Pulmonary artery endothelial cell (primary cell): ENCODE data around the gene C14orf132. TPM values are rescaled to one million over a fixed set of nuclear protein-coding genes. Genes with fewer than 3 reads are reported as not detected.

ENCODE experiments used
- DNase-seq: peaks from one replicate; pipeline ENCODE4 v3.0.0-alpha.2; 2011; ENCODE audit warnings: low read depth, low spot score
- total RNA-seq: library from RNA; depleted of rRNA; stranded (reverse); fragments of >200 nt; gene quantifications from 2 replicates; pipeline ENCODE4 v1.2.3, GENCODE V29; 2014

The C14orf132 gene
- total RNA-seq, 1 donor from 2014 or later, result 1.3 TPM

DNA sequence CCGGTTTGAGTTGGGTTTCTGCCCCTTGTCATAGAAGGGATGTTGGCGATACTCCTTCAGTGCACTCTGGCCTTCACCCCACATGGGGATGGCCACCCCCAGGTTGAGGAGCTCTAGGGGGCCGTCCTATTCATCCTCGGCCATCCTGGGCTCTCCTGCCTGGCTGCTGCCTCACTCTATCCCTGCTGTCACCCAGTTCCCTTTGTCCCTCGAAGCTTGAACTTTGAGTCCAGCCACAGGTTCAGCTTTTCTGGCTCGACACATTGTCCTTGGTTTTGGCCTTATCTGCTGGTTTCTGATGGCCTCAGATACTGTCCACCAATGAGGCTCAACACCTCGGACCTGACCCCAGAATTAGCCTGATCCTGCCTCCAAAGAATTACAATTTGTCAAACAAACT is 58.6 kb downstream of the C14orf132 start:
- no peak for DNase-seq

DNA sequence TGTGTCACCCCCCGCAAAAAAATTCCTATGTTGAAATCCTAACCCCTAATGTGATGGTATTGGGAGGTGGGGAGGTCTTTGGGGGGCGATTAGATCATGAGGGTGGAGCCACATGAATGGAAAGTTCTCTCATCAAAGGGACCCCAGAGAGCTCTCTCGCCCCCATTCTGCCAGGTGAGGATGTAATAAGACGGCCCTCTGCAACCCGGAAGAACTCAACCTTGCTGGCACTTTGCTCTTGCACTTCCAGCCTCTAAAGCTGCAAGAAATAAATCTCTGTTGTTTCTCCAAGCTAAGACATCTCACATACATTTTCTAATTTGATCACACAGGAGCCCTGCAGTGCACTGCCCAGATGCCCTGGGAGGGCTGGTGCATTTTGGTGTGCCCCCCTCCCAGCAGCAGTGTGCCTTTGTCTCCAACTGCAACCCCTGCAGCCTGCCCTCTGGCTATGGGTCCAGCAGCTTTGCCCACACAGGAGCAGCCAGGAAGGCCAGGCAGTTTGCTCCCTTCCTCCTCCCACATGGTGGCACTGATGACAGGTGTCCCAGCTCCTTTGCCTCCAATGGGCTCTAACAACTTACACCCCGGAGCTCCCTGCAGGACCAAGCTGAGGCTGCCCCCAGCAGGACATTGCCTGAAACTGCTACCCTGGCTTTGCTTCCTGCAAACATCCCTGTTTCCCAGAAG is 59.3 kb downstream of the C14orf132 start:
- no peak for DNase-seq

DNA sequence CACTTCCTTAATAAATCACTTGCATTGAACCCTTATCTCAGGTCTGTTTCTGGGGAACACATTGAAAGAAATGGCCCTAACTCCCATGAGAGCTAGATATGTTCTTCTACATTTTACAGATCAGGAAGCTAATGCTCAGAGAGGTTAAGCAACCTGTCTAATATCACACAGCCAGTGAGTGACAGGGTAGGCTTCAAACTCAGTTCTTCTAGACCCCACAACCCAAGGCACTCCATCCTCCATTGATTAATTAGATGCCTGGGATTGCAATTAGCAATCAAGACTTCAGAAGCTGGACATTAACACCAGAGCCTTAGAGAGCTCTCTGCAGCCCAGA is 59.8 kb downstream of the C14orf132 start:
- DNase-seq, result no peak

DNA sequence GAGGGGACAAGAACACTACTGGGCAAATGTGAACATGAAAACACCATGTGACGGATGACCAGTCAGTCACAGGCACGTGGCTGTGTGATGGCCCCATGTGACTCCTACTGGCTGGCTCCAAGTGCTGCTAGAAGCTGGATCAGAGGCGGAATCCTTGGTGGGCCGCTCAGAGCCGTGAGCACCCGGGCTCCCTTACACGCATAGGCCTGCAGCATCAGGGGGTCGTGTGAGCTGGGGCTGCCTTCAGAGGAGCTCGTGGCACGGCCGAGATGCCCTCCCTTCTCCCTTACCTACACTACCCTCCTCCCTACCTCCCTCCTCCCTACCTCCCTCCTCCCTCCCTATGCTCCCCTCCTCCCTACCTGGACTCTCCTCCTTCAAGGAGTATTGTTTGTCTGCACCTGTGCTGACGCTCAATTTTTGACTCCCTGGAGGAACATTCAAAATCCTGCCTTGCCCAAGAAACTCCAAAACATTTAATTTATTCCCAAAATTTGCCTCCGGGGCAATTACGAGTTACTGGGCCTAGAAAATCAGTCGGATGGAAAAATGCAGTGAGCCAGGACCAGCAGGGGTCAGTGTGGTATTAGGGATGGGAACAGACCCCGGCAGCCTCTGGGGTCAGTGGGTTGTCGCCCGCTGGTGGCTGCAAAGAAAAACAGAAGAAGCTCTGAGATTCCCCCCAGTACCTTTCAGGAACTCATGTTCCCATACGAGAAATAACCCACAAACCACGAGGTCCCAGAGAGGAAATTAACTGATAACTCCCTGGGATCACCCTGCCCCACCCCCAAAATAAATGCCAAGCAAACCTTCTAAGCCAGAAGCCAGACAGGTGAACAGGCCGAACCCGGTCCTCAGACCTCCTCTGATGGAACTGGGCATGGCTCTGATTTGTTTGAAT is 61.3 kb downstream of the C14orf132 start:
- no peak for DNase-seq

DNA sequence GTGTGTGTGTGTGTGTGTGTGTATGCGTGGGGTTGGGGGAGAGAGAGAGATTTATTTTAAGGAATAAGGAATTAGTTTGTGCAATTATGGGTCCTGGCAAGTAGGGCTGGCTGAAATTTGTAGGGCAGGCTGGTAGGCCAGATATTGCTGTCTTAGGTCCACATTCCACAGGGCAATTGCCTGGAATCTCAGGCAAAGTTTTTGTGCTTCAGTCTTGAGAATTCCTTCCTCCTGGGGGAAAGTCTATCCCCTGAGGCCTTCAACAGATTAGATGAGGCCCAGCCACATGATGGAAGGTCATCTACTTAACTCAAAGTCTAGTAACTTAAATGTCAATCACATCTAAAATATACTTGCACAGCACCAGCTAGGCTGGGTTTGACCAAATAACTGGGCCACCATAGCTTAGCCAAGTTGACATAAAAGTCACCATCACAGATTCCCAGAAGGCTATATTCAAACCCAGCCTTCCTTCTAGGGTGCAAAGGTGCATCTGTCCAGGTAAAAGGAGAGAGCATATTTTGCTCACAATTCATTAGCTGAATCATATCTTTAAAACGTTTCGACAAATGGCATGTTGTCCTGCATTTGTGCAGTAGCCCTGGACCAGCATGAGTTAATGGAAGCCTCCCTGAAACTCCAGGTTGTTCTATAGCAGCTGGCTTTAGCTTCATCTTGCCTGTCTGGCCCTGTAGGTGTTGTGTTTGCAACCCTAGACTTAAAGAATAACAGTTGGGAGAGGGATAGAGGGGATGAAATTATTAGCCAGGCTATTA is 63.1 kb downstream of the C14orf132 start:
- DNase-seq, result no peak

DNA sequence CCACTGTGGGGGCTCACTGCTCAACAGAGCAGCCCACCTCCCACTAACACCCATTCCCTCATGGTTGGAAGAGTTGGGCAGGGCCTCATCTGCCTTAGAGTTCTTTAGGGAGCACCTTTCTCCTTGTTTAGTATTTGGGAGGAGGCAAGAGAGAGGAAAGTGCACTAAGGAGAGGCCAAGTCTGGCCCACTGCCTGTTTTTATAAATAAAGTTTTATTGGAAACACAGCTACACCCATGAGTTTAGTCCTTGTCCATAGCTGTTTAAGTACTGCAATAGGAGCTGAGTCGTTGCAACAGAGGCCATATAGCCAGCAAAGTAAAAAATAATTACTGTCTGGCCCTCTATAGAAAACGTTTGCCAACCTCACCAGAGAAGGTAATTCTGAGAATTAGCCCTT is 63.9 kb downstream of the C14orf132 start:
- no peak for DNase-seq

DNA sequence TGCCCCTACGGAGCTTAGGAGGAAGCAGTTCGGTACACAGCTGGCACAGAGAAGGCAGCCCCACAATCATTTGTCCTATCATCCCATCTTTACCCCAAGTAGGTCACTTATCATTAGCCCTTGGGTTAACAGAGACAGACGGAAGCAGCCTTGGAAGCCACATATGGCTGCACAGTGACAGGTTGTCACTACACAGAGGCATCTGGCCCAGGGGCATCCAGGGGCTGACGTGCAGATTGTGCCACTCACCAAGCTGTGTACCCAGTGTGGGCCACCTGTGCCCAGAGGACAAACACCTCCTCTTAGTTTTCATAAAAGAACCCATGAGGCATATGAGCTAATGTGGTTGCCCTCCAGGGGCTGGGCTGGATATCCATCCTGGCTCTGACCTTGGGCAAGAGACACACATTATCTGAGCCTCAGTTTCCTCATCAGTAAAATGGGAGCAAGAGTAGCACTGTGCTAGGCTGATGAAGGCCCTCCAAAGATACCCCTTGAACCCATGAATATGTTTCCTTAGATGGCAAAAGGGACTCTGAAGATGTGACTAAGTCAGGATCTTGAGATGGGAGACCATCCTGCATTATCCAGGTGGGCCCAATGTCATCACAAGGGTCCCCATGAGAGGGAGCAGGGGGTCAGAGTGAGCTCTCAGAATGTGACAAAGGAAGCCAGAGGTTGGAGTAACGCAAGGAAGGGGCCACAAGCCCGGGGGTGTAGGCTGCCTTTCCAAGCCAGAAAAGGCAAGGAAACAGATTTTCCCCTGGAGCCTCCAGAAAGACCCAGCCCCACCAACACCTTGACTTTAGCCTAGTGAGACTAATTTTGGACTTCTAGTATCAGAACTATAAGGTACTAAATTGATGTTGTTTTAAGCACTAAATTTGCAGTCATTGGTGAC is 64.6 kb downstream of the C14orf132 start:
- DNase-seq, result no peak

DNA sequence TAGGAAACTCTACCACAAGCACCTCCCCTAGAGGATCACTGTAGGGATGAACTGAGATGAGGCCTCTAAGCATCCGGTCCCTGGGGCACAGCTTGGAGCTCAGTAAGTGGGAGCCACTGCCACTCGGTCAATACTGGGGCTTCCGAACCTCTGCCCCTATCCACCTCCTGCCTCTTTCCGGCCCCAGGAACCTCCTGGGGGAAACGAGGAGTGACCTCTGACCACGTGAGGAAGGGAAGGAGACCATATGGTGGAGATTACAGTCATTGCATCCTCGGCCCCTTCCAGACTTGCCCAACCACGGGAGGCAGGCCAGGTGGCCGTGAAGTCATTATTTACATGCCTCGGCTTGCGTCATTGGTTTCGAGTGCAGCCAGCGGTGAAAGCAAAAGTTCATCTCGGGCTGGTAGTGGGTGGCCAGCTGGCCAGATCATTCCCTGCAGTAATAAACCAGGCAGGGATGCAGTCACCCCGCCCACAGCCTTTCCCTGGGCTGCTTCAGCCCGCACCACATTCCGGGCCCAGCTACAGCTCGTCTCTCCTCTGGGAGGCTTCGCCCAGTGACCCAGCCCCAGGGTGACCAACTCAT is 65.4 kb downstream of the C14orf132 start:
- DNase-seq, result no peak

DNA sequence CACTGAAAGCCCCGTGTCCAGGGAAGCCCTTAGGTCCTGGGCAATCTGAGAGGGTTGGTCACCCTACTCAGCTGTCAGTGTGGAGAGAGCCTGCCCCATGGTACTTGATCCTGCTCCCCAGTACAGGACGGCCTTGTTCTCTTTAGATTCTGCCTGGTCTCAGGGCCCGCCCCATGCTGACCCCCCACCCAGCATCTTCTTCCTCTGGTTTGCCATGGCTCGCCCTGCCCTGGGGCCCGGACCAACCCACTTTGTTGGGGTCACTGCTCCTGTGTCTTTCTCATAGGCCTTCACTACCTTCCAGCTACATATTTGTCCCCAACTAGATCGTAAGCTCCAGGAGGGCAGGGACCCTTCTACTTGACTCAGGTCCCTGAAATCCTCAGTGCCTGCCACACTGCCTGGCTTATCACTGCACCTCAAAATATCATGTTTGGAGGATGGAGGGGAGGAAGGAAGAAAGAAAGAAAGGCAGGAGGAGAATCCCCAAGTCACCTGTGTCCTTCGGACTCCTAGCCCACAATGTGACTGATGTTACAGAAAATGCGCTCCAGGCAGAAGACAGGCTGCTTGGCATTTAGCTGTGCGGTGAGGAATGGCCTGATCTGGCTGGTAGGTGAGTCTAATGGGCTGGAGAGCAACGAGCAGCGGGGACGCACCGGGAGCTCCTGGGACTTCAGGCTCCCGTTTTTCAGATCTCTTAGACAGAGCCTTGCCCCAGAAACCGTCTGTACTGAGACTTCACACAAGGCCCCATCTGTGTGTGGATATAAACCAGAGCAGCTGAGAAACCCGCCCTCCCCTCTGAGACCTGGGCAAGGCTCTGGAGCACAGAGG is 66.1 kb downstream of the C14orf132 start:
- DNase-seq, result no peak

DNA sequence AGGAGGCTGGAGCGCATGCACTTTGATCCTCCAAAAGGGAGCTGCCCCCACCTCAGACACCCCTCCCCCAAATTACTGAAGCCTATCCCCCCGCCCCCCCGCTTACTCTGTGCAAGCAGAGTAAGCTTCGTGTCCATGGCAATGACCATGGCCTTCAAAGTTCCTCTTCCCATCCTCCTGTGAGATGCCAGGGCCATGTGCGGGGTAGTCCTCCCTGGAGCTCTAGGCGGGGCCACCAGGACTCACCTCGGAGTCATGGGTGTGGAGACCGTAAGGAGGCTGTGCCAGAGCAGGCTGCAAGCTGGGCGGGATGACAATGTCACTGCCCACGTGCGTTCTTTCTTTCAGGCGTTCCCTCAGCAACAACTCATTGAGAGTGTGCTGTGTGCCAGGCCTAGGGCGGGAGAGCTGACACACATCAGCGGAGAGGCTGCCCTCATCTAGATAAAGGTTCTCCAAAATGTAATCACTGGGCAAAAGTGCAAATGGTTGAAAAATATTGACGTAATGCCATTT is 66.8 kb downstream of the C14orf132 start:
- no peak for DNase-seq

DNA sequence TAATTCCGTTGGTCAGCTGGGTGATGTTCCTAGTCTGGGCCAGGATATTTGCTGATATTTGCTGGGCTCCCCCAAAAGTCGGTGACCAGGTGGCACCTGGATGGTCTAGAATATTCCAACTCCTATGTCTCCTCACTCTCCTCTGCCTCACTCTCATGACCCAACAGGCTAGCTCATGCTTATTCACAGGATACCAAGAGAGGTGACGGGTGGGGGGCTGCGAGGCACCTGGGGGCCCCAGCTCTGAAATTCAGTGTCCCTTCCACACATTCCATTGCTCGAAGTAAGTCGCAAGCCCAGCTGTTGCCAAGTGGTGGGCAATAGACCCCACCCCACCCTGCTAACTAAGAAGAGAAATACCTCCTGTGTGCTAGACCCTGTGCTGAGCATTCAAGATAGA is 67.7 kb downstream of the C14orf132 start:
- DNase-seq, result no peak

DNA sequence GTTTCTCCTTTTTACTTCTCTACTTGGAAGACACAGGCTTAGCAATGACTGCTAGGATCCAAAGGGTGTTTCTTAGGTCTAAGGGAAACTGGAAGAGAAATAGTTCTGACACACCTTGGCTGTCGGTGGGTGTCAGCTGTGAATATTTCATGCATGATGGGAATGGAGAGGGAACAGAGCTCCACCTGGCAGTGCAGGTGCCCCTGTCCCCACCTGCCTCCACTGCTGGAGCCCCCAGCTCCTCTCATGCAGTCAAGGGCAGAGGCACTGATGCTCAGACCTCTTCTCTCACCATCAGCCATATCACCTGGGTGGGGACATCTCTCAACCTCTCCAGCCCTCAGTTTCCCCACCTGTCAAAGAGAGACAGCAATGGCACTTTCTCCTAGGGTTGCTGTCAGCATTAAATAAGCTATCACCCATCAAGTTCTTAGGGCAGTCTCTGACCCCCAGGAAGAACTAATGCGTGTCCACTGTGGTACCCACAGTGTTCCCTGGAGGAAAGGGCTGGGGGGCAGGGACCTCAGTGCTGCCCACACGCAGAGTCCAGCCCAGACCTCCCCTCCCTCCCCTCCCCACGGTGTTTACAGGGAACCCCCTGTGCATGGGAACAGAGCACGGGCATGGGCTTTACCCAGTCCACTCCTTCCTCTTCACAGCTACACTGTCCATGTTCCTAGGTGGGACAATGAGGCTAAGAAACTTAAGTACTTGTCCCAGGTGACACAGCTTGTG is 69.1 kb downstream of the C14orf132 start:
- no peak for DNase-seq

DNA sequence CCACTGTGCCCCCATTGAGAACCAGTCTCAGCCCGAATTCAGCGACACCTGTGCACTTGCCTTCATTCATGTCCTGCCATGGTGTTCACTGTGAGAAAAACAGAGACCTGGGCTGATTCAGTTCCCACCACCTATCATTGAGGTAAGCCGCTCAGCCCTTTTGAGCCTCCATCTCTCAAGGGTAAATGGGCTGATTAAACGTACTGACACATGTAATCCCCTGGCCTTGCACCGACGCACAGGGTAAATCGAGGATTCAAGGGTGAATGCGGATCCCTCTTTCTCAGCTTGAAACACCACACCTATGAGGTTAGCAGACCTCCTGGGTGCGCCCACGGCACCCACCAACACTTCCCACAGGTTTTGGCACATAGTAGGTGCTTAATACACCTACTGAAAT is 69.7 kb downstream of the C14orf132 start:
- DNase-seq, result no peak

DNA sequence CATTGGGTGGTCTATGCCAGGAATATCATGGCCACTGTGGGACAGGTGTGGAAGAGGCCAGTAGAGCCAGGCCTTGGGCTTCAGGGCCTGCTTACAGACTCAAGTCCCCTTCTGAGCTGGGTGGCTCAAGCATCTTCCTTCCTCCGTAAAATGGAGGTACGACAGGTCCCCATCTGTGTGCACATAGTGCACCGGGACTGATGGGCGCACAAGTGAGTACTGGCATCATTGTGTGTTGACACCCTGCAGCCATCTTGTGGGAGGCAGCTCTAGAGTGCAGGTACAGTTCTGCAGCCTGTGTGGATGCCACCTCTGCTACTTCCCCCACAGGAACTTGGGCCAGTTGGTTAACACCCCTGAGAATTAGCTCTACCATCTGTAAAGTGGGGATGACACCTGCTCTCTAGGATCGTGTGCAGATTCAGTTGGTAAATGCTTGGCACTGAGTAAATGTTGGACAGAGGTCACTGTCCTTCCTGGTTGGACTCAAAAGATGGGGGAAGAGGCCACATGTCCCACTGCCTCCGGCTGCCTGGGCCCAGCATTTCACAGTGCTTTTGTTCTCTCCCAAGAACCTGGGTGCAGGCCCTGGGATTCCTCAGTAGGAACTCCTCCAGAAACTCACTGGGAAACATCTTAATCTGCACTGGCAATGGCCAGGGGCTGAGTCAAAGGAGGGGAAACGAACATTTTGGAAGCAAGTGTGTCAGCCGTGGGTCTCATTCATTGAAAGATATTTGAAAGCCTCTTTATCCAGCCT is 70.6 kb downstream of the C14orf132 start:
- DNase-seq, result no peak

DNA sequence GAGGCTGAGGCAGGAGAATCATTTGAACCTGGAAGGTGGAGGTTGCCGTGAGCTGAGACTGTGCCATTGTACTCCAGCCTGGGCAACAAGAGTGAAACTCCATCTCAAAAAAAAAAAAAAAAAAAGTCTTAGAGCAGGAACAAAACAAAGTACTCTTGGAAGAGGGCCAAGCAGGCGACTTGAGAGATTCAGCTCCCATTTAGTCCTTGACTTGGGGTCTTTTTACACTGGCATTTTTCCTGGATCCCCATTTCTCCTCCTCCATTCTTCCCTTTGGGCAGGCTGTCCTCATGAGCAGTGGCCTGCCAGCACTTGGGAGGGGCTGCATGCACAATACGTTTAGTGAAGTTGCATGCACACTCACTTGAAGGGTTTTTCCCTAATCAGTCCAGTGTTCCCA is 72.9 kb downstream of the C14orf132 start:
- DNase-seq, result no peak

DNA sequence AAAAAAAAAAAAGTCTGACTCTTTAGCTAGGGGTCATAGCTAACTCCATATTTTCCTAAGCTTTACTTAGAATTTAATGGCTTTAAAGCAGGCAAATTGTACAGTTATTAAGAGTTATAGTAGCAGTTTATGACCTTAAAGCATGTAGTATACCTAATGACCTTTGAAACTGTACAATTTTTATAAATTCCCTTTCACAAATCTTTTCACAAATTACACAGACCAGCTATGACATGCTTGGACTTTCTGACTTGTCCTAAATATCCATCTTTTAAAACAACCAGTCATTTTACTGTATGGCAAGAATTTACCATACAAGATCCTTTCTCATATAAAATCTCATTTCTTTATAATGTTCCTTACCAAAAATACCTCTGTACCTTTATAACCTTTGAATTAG is 74.8 kb downstream of the C14orf132 start:
- DNase-seq, result no peak

DNA sequence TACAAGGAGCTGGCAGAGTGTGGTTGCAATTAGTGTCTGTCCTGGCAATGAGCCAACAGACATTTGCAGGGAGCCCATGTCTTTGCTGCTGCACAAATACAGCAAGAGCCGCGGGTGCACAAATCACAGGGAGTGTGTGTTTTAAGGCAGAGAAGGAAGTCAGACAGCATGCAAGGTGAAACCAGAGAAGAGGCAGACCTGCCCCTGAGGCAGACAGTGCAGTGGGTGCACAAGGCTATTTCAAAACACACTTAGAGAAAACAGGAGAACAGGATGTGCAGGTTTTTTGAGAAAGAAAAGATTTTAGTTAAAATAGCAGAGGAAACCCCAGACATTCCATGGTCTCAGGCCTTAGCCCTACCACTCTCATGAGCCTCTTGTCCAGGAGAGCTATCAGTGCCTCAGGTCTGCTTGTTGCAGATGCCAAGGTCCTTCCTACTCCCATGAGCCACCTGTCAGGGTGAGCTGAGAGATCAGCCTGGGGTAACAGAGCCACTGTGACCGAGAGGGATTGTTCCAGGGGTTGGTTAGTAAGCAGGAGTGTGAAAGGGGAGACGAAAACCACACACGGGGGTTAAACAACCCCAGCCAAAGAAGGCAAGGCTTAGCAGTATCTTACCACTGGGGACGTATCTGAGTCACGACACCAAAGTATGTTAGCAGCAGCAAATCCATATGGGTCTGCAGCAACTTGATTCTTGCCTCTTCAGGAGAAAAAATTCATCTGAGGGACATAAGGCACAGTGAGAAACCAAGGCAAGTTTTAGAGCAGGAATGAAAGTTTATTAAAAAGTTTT is 78.1 kb downstream of the C14orf132 start:
- DNase-seq, result no peak
